ENCODE results near the gene MIAT.

Gene MIAT

GRCh38 chr22:26614322-26614721, 43.1 kb upstream of the MIAT start:
- Histone ChIP-seq H3K4me3 (ENCODE audit: low read length, poor library complexity, severe bottlenecking) (no peak overlapping the region), H3K9me2 (replicated peaks; ENCODE audit: low read depth, low read length) (no peaks in the 10 kb centered on the region), H3K27me3 (ENCODE audit: insufficient read depth, low read length, poor library complexity, severe bottlenecking) (no peaks in the 10 kb centered on the region), H3F3A (ENCODE audit: low read depth) (no peaks in the 10 kb centered on the region), H3K9me3 (ENCODE audit: insufficient read depth, low read depth, low read length) (no peaks in the 10 kb centered on the region), H3K9ac (ENCODE audit: low read depth, low read length, poor library complexity, severe bottlenecking) (no peak overlapping the region), H3K4me1 (ENCODE audit: insufficient read depth, low read length, poor library complexity, severe bottlenecking) (peaks cover 18% of the 10 kb centered on the region), H4K20me1 (ENCODE audit: insufficient read depth, low read length, poor library complexity, severe bottlenecking) (no peaks in the 10 kb centered on the region), H3K4me2 (ENCODE audit: low read depth, low read length, poor library complexity, severe bottlenecking) (no peak overlapping the region), H2AFZ (ENCODE audit: low read length) (no peak overlapping the region), H3K36me3 (ENCODE audit: insufficient read depth, low read length) (no peaks in the 10 kb centered on the region), H3K79me2 (ENCODE audit: insufficient read depth, low read length) (no peaks in the 10 kb centered on the region)
- no peak for TF ChIP-seq EZH2phosphoT487 (IDR thresholded peaks at IDR 0.05; ENCODE audit: borderline replicate concordance)
- TF ChIP-seq CTCF (conservative IDR thresholded peaks at IDR 0.05; ENCODE audit: low read length), result no peak

- Histone ChIP-seq H3K36me3 (ENCODE audit: insufficient read depth, low read length) (no peaks in the 10 kb centered on the region), H3F3A (ENCODE audit: low read depth) (no peaks in the 10 kb centered on the region), H3K4me2 (ENCODE audit: low read depth, low read length, poor library complexity, severe bottlenecking) (no peak overlapping the region), H3K9ac (ENCODE audit: low read depth, low read length, poor library complexity, severe bottlenecking) (no peak overlapping the region), H3K79me2 (ENCODE audit: insufficient read depth, low read length) (no peaks in the 10 kb centered on the region), H2AFZ (ENCODE audit: low read length) (no peak overlapping the region), H3K9me3 (ENCODE audit: insufficient read depth, low read depth, low read length) (no peaks in the 10 kb centered on the region), H3K4me1 (ENCODE audit: insufficient read depth, low read length, poor library complexity, severe bottlenecking) (peaks cover 18% of the 10 kb centered on the region), H3K4me3 (ENCODE audit: low read length, poor library complexity, severe bottlenecking) (no peak overlapping the region), H4K20me1 (ENCODE audit: insufficient read depth, low read length, poor library complexity, severe bottlenecking) (no peaks in the 10 kb centered on the region), H3K9me2 (replicated peaks; ENCODE audit: low read depth, low read length) (no peaks in the 10 kb centered on the region), H3K27me3 (ENCODE audit: insufficient read depth, low read length, poor library complexity, severe bottlenecking) (no peaks in the 10 kb centered on the region)
- TF ChIP-seq CTCF (conservative IDR thresholded peaks at IDR 0.05; ENCODE audit: low read length), result no peak
- no peak for TF ChIP-seq EZH2phosphoT487 (IDR thresholded peaks at IDR 0.05; ENCODE audit: borderline replicate concordance)
Measured at GRCh38 chr22:26615149-26615548, 42.2 kb upstream of the MIAT start.

- no peak for TF ChIP-seq EZH2phosphoT487 (IDR thresholded peaks at IDR 0.05; ENCODE audit: borderline replicate concordance)
- no peak for TF ChIP-seq CTCF (conservative IDR thresholded peaks at IDR 0.05; ENCODE audit: low read length)
- Histone ChIP-seq H3K4me1 (ENCODE audit: insufficient read depth, low read length, poor library complexity, severe bottlenecking) (peaks cover 18% of the 10 kb centered on the region), H3F3A (ENCODE audit: low read depth) (no peaks in the 10 kb centered on the region), H3K9ac (ENCODE audit: low read depth, low read length, poor library complexity, severe bottlenecking) (no peak overlapping the region), H3K4me2 (ENCODE audit: low read depth, low read length, poor library complexity, severe bottlenecking) (no peak overlapping the region), H3K36me3 (ENCODE audit: insufficient read depth, low read length) (no peaks in the 10 kb centered on the region), H3K79me2 (ENCODE audit: insufficient read depth, low read length) (no peaks in the 10 kb centered on the region), H3K9me3 (ENCODE audit: insufficient read depth, low read depth, low read length) (no peaks in the 10 kb centered on the region), H3K9me2 (replicated peaks; ENCODE audit: low read depth, low read length) (no peaks in the 10 kb centered on the region), H3K4me3 (ENCODE audit: low read length, poor library complexity, severe bottlenecking) (no peak overlapping the region), H4K20me1 (ENCODE audit: insufficient read depth, low read length, poor library complexity, severe bottlenecking) (no peaks in the 10 kb centered on the region), H3K27me3 (ENCODE audit: insufficient read depth, low read length, poor library complexity, severe bottlenecking) (no peaks in the 10 kb centered on the region), H2AFZ (ENCODE audit: low read length) (no peak overlapping the region)
Measured at GRCh38 chr22:26615830-26616435, 41.5 kb upstream of the MIAT start.

Data from Loucy (cell line).